Chondrocyte (in vitro differentiated cells): Measurements from ENCODE around the gene SLC39A5. TPM values are rescaled to one million over a fixed set of nuclear protein-coding genes. Genes with fewer than 3 reads are reported as not detected.

Experiments used
- DNase-seq: peaks from one replicate; pipeline ENCODE4 v3.0.0; 2021; ENCODE audit warnings: mixed read lengths, low spot score
- H3K27ac Mint-ChIP-seq: one replicate; pipeline ENCODE4 v1.8.0; 2021; ENCODE audit warnings: mild to moderate bottlenecking, moderate library complexity, mixed read lengths; ENCODE audit not compliant: unreplicated experiment
- H3K27me3 Mint-ChIP-seq: 2 replicates; pipeline ENCODE4 v1.8.0; 2021; ENCODE audit warnings: low read depth, mixed read lengths
- H3K36me3 Mint-ChIP-seq: 2 replicates; pipeline ENCODE4 v1.8.0; 2021; ENCODE audit warnings: low read depth, mixed read lengths
- H3K4me1 Mint-ChIP-seq: 2 replicates; pipeline ENCODE4 v1.8.0; 2021; ENCODE audit warnings: low read depth, mild to moderate bottlenecking, mixed read lengths
- H3K4me3 Mint-ChIP-seq: one replicate; pipeline ENCODE4 v1.8.0; 2021; ENCODE audit warnings: mild to moderate bottlenecking, moderate library complexity, mixed read lengths; ENCODE audit not compliant: unreplicated experiment
- H3K9me3 Mint-ChIP-seq: 2 replicates; pipeline ENCODE4 v1.8.0; 2021; ENCODE audit warnings: low read depth, mixed read lengths
- total RNA-seq: library from RNA; stranded (reverse); gene quantifications from 3 replicates; pipeline ENCODE4 v1.2.1, GENCODE V29; 2021
- TF ChIP-seq, protein P1 (sequence below): fragments of 200-600 bp; sonication (generic); IDR thresholded peaks from 2 replicates; pipeline ENCODE4 v1.5.0; 2021; ENCODE audit warnings: antibody characterized with exemption, mild to moderate bottlenecking, moderate library complexity

The SLC39A5 gene
- total RNA-seq, 1 donor from 2014 or later: 0.47 TPM

DNA sequence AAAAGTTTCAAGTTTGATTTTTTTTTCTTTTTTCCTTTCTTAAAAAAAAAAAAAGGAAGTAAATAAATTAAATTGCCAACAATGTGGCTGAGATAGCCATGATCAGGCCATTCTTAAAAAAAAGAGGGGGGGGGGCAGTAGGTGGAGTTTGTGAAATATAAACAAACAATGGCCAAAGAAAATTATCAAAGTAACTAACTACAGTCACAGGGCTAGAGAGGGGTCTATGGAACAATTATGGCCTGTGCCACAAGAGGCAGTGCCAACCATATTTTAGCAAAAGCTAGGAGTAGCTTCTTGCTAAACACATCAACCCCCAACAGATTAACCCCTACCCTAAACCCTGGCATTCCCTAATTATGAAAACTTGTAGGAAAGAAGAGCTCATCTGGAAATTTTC lies 24.4 kb upstream of the SLC39A5 start:
- no peaks in the 10 kb centered on the region for H3K4me1 Mint-ChIP-seq
- DNase-seq: no peak
- TF ChIP-seq, protein P1, sequence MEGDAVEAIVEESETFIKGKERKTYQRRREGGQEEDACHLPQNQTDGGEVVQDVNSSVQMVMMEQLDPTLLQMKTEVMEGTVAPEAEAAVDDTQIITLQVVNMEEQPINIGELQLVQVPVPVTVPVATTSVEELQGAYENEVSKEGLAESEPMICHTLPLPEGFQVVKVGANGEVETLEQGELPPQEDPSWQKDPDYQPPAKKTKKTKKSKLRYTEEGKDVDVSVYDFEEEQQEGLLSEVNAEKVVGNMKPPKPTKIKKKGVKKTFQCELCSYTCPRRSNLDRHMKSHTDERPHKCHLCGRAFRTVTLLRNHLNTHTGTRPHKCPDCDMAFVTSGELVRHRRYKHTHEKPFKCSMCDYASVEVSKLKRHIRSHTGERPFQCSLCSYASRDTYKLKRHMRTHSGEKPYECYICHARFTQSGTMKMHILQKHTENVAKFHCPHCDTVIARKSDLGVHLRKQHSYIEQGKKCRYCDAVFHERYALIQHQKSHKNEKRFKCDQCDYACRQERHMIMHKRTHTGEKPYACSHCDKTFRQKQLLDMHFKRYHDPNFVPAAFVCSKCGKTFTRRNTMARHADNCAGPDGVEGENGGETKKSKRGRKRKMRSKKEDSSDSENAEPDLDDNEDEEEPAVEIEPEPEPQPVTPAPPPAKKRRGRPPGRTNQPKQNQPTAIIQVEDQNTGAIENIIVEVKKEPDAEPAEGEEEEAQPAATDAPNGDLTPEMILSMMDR: peak; percentile 26
- H3K27ac Mint-ChIP-seq: no peak overlapping the region
- no peaks in the 10 kb centered on the region for H3K27me3 Mint-ChIP-seq
- no peak overlapping the region for H3K4me3 Mint-ChIP-seq
- H3K9me3 Mint-ChIP-seq: no peaks in the 10 kb centered on the region
- peaks cover 38% of the 10 kb centered on the region for H3K36me3 Mint-ChIP-seq

DNA sequence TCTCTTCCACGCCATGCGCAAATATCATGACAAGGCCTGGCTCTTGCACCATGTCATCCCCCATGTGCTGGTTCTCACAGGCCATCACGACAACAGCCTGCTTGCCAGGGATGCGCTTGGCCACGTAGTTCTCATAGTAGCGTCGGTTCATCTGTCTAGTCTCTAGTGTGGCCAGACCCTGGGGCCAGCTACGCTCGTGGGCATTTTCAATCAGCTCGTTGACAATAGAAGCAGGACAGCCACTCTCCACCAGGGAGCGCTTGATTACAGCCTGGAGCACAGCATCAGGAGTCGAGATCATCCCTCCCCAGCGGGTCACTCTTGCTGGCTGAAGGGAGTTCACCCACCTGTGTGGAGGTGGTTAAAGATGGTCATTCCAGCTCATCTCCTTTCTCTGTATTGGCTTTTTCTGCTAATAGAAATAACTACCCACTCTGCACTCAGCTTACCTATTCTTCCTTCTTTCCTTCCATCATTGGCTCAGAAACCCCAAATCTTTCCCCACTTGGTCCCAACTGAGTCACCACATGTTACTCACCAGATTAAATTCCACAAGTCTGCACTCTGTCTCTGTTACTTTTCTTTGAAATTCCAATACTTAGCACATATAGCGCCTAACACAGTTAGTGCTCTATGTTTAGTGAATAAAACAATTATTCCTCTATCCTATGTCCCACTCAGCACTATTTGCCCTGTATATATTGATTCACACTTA lies 23.2 kb upstream of the SLC39A5 start:
- H3K9me3 Mint-ChIP-seq: no peaks in the 10 kb centered on the region
- H3K36me3 Mint-ChIP-seq: peaks cover 44% of the 10 kb centered on the region

DNA sequence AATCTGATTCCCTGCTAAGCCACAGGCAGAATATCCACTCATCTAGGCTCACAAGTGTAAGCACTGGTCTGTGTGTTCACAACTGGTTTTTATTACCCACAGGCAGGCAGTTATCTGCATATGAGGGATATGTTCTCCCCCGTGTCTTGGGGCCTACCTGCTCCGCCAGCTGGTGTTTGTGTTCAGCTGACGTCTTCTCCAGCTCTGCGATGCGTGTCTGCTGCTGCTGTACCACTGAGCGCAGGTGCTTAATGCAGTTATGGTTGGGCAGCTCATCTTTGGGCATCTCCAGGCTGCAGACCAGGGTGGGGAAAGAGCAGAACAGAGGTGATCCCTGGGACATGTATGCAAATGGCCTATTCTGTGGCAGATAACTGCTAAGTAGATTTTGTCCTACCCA lies 21.8 kb upstream of the SLC39A5 start:
- H3K36me3 Mint-ChIP-seq: peaks cover 48% of the 10 kb centered on the region
- no peaks in the 10 kb centered on the region for H3K27me3 Mint-ChIP-seq
- H3K4me1 Mint-ChIP-seq: no peaks in the 10 kb centered on the region
- TF ChIP-seq, protein P1: no peak
- no peaks in the 10 kb centered on the region for H3K9me3 Mint-ChIP-seq
- no peak for DNase-seq
- no peak overlapping the region for H3K4me3 Mint-ChIP-seq
- H3K27ac Mint-ChIP-seq: no peak overlapping the region

More for the DNA sequence above, 23.2 kb upstream of the SLC39A5 start:
- Mint-ChIP-seq H3K4me3 (no peak overlapping the region), H3K27me3 (no peaks in the 10 kb centered on the region), H3K27ac (no peak overlapping the region), H3K4me1 (no peaks in the 10 kb centered on the region)
- TF ChIP-seq, protein P1: peak; percentile 76
- no peak for DNase-seq

DNA sequence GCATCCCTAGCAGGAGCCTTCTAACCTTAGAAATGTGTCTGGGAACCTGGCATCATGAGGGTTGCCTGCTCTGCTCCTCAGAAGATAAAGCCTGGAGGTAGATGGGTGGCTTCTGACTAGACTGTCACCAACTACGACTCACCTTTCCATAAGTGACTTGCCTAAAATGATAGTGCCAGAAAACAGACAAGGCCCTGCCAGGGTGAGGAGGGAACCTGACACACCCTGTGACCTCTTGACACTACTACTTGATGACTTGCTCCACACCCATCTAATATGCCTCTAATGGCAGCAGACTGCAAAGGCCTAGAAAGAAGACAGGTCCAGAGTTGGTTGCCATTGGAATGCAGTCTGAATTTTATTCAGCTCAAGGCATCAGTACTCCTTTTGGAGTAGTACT lies 17.5 kb upstream of the SLC39A5 start:
- no peak for DNase-seq
- Mint-ChIP-seq H3K36me3 (peaks cover 47% of the 10 kb centered on the region), H3K9me3 (no peaks in the 10 kb centered on the region), H3K27me3 (no peaks in the 10 kb centered on the region), H3K4me3 (no peak overlapping the region), H3K27ac (no peak overlapping the region), H3K4me1 (peaks cover 6% of the 10 kb centered on the region)
- TF ChIP-seq, protein P1: no peak

DNA sequence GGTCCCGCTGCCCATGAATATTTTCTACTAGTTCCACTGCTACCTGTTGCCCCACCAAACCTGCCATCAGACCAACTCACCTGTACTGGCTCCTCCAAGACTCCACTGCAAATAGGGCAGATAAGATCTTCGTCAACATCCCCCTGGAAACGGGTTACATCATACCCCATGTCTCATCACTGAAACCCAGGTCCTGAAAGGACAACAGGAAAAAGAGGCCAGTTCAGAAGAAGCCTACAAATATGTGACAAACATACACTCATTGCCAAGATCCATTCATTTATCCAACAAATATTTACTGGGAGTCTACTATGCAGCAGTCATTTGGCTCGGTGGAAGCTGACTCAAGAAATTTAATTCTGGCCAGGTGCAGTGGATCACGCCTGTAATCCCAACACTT lies 16.0 kb upstream of the SLC39A5 start:
- H3K4me1 Mint-ChIP-seq: peaks cover 6% of the 10 kb centered on the region
- H3K27ac Mint-ChIP-seq: no peak overlapping the region
- H3K4me3 Mint-ChIP-seq: no peak overlapping the region
- H3K27me3 Mint-ChIP-seq: no peaks in the 10 kb centered on the region
- DNase-seq: no peak
- H3K9me3 Mint-ChIP-seq: no peaks in the 10 kb centered on the region
- TF ChIP-seq, protein P1: no peak
- peaks cover 41% of the 10 kb centered on the region for H3K36me3 Mint-ChIP-seq
